Measurements from ENCODE around the gene INSIG1.
A peak's percentile ranks its signal among the peaks of the same experiment; 100 is the strongest.

INSIG1 gene

GRCh38 chr7:155333346-155334234 is 35.9 kb downstream of the INSIG1 start:
- DNase-seq = no peak

GRCh38 chr7:155336812-155337602 is 39.3 kb downstream of the INSIG1 start:
- DNase-seq = no peak

- DNase-seq = no peak
Measured at GRCh38 chr7:155337946-155338631, 40.4 kb downstream of the INSIG1 start.

- DNase-seq = no peak
Measured at GRCh38 chr7:155338632-155339320, 41.1 kb downstream of the INSIG1 start.

GRCh38 chr7:155339474-155339873 is 41.8 kb downstream of the INSIG1 start:
- no peak for DNase-seq

GRCh38 chr7:155340071-155340531 is 42.4 kb downstream of the INSIG1 start:
- DNase-seq = no peak

- DNase-seq = no peak
Measured at GRCh38 chr7:155340721-155341120, 43.0 kb downstream of the INSIG1 start.

- DNase-seq = no peak
Measured at GRCh38 chr7:155341463-155341983, 43.8 kb downstream of the INSIG1 start.

- DNase-seq = no peak
Measured at GRCh38 chr7:155342313-155342712, 44.6 kb downstream of the INSIG1 start.

GRCh38 chr7:155343150-155343549 is 45.5 kb downstream of the INSIG1 start:
- no peak for DNase-seq

- DNase-seq = no peak
Measured at GRCh38 chr7:155343661-155344121, 46.0 kb downstream of the INSIG1 start.

GRCh38 chr7:155344270-155344617 is 46.6 kb downstream of the INSIG1 start:
- DNase-seq = no peak

- DNase-seq = peak; percentile 28
Measured at GRCh38 chr7:155344618-155345433, 47.1 kb downstream of the INSIG1 start.

GRCh38 chr7:155345490-155345889 is 47.8 kb downstream of the INSIG1 start:
- DNase-seq = no peak

- DNase-seq = no peak
Measured at GRCh38 chr7:155346285-155346684, 48.6 kb downstream of the INSIG1 start.

GRCh38 chr7:155348806-155349205 is 51.1 kb downstream of the INSIG1 start:
- DNase-seq = no peak

GRCh38 chr7:155349601-155350331 is 52.1 kb downstream of the INSIG1 start:
- no peak for DNase-seq

GRCh38 chr7:155351120-155351870 is 53.6 kb downstream of the INSIG1 start:
- no peak for DNase-seq

GRCh38 chr7:155352076-155352752 is 54.5 kb downstream of the INSIG1 start:
- DNase-seq = no peak
